Bronchial epithelial cell (primary cell): Measurements from ENCODE around the gene PTPN3. TPM values are rescaled to one million over a fixed set of nuclear protein-coding genes. Genes with fewer than 3 reads are reported as not detected.

Experiments
- DNase-seq: peaks from one replicate; pipeline ENCODE4 v3.0.0-alpha.2; 2010; ENCODE audit warnings: low read depth
- FAIRE-seq: peaks from 2 replicates; lab custom pipeline; 2011; peaks lifted over from hg19 to GRCh38; lab: Jason Lieb, UNC
- H3K27me3 ChIP-seq: 2 replicates; pipeline ENCODE4 v1.5.1; 2011; ENCODE audit warnings: low read length; ENCODE audit not compliant: control insufficient read depth, insufficient read depth
- H3K36me3 ChIP-seq: 2 replicates; pipeline ENCODE4 v1.5.1; 2011; ENCODE audit warnings: low read length; ENCODE audit not compliant: control insufficient read depth, insufficient read depth
- H3K4me3 ChIP-seq: 2 replicates; pipeline ENCODE4 v1.5.1; 2011; ENCODE audit warnings: mild to moderate bottlenecking, low read depth, low read length, control low read depth
- total RNA-seq: library from RNA; depleted of rRNA; stranded (reverse); fragments of >200 nt; gene quantifications from 2 replicates; pipeline ENCODE4 v1.2.1, GENCODE V29; 2014
- TF ChIP-seq, protein P1 (sequence below): IDR thresholded peaks from 2 replicates; pipeline ENCODE4 v1.5.1; 2011; ENCODE audit warnings: mild to moderate bottlenecking, moderate library complexity, low read length, control low read depth, inconsistent platforms; ENCODE audit not compliant: insufficient read depth, severe bottlenecking

Gene PTPN3
- total RNA-seq, 1 donor from 2014 or later = 14.2 TPM

DNA sequence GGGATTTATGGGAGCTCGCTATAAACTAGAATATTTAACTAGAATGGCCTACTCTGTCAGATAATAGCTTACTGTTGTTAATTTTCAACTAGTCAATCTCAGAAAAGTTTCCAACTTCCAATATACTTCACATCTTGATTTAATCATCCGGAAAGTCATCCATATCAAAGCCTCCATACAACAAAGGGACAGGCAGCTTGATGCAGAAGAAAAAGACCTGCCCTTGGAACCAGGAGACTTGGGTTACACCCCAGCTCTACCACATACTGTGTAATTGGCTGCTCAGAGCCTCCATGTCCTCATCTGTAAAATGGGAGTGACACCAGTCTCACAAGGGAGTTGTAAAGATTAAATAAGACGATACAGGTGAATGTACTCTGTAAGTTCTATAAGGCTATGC is 1.9 kb downstream of the PTPN3 start:
- Histone ChIP-seq H3K27me3 (no peaks in the 10 kb centered on the region), H3K36me3 (peaks cover 4% of the 10 kb centered on the region), H3K4me3 (no peak overlapping the region)
- TF ChIP-seq, protein P1, sequence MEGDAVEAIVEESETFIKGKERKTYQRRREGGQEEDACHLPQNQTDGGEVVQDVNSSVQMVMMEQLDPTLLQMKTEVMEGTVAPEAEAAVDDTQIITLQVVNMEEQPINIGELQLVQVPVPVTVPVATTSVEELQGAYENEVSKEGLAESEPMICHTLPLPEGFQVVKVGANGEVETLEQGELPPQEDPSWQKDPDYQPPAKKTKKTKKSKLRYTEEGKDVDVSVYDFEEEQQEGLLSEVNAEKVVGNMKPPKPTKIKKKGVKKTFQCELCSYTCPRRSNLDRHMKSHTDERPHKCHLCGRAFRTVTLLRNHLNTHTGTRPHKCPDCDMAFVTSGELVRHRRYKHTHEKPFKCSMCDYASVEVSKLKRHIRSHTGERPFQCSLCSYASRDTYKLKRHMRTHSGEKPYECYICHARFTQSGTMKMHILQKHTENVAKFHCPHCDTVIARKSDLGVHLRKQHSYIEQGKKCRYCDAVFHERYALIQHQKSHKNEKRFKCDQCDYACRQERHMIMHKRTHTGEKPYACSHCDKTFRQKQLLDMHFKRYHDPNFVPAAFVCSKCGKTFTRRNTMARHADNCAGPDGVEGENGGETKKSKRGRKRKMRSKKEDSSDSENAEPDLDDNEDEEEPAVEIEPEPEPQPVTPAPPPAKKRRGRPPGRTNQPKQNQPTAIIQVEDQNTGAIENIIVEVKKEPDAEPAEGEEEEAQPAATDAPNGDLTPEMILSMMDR = no peak
- DNase-seq = no peak
- no peak for FAIRE-seq

DNA sequence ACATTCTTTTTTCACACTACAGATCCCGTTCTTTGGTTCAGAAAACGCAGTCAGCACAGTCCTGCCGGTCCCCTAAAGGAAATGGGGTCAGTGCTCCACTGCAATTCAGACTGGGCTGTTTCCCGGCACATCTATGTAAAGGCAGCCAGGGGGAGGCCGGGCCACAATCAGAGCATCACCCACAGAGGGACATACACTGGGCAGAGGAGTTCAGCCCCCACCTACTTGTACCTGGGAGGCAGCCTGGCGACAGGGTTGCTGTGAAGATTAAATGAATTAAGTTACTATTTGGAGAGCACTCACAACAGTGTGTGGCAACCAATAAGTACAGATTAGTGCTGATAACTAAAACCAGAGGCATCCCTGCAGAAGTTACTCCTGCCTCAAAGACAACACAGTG is 4.5 kb downstream of the PTPN3 start:
- TF ChIP-seq, protein P1 = no peak
- Histone ChIP-seq H3K36me3 (peaks cover 4% of the 10 kb centered on the region), H3K27me3 (no peaks in the 10 kb centered on the region), H3K4me3 (no peak overlapping the region)
- FAIRE-seq = no peak
- no peak for DNase-seq

DNA sequence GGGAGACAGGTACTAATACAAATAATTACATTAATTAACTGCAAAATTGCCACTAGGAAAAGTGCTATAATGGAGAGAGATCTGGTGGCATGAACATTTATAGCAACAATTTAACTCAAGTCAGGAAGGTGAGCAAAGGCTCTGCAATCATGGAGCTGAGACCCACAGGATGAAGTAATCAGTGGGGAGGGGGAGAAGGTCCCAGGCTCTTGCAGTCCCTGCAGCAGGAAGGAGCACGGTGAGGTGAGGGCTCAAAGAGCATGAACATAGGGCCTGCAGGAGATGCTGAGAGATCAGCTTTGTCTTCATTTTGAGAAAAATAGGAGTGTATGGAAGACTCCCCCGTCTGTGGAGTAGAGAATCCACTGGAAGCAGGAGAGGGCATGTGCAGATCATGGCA is 6.5 kb downstream of the PTPN3 start:
- peak; percentile 28 for FAIRE-seq
- H3K4me3 ChIP-seq = no peak overlapping the region
- TF ChIP-seq, protein P1 = no peak
- DNase-seq = no peak
- H3K36me3 ChIP-seq = peaks cover 4% of the 10 kb centered on the region
- no peaks in the 10 kb centered on the region for H3K27me3 ChIP-seq

DNA sequence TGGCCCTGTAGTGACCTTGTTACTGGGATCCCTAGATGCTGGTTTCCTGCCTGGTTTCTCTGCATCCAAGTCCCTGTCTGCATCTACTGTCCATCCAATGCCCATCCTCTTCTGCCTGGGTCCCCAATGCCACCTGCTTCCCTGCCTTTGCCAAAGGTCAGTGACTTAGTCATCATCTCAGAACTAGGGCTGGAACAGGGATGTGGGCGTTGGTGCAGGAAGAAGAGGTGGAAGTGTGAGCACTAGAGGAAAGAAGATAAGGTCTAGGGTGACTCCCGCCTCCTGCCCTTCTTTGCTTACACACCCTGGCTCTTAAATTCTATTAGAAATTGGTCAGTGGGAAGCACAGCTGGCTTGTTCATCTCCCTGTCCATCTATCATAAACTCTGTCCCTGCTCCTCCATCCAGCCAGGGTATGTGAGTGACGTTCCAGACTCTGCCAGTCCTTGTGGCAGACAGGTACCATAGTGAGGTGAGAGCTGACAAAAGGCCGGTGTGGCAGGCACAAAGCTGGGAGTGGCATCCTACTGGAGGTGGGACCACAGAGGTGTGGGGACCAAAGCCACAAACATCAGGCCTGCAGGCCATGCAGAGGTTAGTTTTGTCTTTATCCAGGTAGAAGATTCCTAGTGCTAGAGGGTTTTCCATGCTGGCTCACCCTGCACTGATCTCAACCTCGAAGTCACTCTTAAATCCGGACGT is 9.2 kb downstream of the PTPN3 start:
- TF ChIP-seq, protein P1 = no peak
- DNase-seq (no peak), FAIRE-seq (no peak)

DNA sequence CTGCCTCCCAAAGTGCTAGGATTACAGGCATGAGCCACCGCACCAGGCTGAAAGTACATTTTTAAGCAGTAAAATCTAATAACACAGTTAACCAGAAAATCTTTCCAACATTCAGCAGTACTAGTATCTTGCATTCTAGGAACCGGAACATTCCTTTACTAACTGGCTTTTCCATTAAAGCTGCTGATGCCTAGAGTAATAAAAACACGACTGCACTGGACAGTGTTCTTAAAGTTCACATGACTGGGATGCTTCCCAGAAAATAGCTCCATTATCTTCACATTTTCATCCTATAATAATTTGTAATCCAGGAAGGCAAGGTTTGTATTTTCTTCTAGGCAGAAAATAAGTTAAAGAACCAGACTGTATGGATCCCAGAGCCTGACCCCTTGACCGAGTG is 9.8 kb downstream of the PTPN3 start:
- no peak for FAIRE-seq
- DNase-seq = no peak
- H3K4me3 ChIP-seq = no peak overlapping the region
- H3K36me3 ChIP-seq = peaks cover 5% of the 10 kb centered on the region
- TF ChIP-seq, protein P1 = no peak
- H3K27me3 ChIP-seq = no peaks in the 10 kb centered on the region

More for the DNA sequence above, 9.2 kb downstream of the PTPN3 start:
- Histone ChIP-seq H3K4me3 (no peak overlapping the region), H3K27me3 (no peaks in the 10 kb centered on the region), H3K36me3 (peaks cover 3% of the 10 kb centered on the region)

DNA sequence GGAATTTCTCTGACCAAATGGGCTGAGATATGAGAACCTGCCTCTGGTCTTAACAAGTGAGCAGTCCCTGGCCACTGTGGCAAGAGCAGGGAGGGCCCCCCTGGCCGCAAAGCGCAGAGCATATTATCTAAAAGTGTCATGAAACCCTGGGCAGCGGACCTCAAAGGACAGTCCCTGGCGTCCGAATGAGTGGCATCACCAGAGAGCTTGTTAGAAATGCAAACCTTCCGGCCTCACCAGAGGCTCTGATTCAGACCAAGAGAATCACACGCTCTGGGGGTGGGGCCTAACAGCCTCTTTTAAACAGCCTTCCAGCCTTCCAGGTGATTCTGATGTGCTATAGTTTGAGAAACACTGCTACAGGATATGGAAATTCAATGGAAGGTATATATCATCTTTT is 10.9 kb downstream of the PTPN3 start:
- TF ChIP-seq, protein P1 = no peak
- DNase-seq (no peak), FAIRE-seq (no peak)
- no peak overlapping the region for H3K4me3 ChIP-seq
- H3K36me3 ChIP-seq = peaks cover 5% of the 10 kb centered on the region
- no peaks in the 10 kb centered on the region for H3K27me3 ChIP-seq
